HG03039 (cell line): ENCODE measurements around the gene ZNF646.

Experiments used
- ATAC-seq: cut with Tn5 transposase; IDR thresholded peaks from one replicate; pipeline ENCODE4 v1.9.1; 2021; ENCODE audit warnings: mild to moderate bottlenecking, moderate library complexity; ENCODE audit not compliant: unreplicated experiment

Gene ZNF646

DNA sequence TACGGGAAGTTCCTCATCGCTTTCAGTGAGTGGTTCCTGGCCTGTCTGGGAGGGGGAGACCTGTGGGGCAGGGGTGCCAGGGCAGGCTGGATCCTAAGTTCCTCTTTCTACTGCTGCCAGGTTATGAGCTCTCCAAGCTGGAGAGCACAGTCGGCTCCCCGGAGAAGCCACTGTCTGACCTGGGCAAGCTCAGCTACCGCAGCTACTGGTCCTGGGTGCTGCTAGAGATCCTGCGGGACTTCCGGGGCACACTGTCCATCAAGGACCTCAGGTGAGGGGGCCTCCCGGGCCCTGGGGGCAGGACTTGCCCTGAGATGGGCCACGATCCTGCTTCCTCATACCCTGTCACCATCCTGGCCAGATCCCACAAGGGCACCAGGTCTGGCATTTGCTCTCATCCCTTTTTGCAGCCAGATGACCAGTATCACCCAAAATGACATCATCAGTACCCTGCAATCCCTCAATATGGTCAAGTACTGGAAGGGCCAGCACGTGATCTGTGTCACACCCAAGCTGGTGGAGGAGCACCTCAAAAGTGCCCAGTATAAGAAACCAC is 56.2 kb downstream of the ZNF646 start:
- ATAC-seq = no peak

DNA sequence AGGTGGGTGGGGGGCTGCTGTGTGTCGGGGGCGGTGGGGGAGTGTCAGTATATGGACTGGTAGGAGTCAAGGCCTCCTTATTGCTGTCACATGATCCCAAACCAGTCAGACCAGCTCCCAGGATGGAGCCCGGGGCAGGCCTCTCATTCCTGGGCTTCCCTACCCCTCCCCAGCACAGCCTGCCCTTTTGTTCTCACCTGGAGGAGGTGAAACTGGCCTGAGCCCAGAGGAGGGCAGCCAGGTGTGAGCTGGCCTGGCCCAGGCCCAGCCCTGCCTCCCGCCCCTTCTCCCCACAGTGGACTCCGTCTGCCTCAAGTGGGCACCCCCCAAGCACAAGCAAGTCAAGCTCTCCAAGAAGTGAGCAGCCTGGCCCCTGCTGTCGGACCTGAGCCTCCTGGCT is 56.7 kb downstream of the ZNF646 start:
- ATAC-seq = no peak

DNA sequence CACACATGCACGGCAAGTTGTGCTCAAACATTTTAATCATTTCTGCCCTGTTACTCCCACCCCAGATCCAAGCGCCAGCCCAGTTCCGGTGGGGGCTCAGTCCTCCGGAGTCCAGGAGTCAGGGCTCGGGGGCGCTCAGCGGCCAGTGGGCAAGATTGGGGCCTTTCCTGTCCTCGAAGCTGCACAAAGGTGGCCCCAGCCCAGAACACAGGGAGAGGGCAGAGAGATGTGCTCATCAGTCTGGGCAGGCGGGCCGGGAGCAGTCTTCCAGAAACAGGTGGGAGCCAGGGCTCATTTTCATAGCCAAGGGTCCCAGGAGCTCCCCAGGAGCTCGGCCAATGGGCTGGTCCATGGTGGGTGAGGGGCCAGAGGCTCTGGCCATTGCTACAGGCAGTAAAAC is 57.2 kb downstream of the ZNF646 start:
- ATAC-seq = no peak

DNA sequence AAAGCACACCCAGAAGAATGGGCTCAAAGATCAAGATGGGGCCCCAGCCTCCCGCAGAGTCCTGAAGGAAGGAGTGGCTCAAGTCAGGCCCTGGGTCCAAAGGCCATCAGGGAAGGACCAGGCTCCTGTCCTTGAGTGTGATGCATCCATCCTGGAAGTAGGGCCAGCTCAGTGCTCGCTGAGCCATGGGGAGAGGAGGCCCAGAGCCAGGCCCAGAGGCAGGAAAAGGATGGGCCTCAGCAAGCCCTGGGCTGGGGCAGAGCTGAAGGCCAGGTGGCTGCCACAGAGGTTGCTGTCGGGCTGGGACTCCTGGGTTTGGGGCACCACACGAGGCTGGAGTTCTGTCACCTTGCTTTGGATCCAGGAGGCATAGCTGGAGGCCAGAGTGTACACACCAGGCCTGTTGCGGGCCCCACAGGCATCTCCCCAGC is 57.6 kb downstream of the ZNF646 start:
- ATAC-seq = no peak

DNA sequence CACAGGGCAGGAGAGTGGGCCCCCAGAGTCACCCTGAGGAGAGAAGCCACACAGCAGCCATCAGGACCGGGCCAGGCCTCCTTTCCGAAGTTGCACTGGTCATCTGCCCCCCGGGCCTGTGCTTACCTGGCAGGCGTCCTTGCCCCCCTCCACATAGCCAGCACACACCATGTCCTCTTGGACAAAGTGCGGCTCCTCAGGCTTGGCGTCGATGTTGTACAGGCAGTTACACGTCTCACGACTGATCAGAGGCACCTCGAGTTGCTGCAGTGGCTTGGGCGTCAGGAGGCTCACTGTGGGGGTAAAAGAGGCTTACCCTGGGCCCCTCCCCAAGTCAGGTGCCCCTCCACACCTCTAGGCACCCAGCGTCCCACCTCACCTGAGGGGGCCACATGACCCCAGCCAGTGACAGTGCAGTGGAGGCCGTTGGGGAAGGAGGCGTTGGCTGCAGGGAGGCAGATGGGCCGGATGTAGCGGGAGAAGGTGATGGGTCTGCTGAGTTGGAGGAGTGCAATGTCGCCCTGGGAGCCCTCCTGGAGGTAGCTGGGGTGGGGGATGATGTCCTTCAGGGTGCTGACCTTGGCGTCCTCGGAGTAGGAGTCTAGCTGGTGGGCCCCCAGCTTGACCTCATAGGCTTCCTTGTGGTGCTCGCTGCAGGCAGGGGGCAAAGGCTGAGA is 58.2 kb downstream of the ZNF646 start:
- no peak for ATAC-seq

DNA sequence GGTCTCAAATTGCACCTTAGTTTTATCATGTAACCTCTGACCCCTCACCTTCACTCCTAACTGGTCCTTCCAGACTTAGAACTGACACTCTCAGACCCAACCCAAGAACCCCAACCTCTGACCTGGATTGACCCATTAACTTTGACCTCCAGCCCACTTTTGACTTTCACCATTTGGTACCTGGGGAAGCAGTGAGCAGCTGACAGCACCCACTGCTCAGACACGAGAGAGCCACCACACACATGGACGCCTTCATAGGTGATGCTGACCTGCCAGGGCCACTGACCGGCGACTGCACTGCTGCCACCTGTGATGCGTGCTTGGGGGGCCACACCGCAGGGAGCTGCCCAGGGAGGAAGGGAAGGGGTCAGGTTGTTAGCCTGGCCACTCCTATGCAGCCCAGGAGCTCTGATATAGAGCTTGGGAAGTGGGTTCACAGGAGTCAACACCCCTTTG is 58.9 kb downstream of the ZNF646 start:
- no peak for ATAC-seq
